HepG2 (cell line): ENCODE data around the gene FAM24B. TPM values are rescaled to one million over a fixed set of nuclear protein-coding genes. Genes with fewer than 3 reads are reported as not detected.

Experiments
- AHDC1 ChIP-seq: sonication (generic); formaldehyde crosslinking; IDR thresholded peaks from 2 replicates; pipeline ENCODE4 v1.5.1; 2020; ENCODE audit warnings: mild to moderate bottlenecking, missing genetic modification reagents, borderline replicate concordance
- ARID5B ChIP-seq: IDR thresholded peaks from 2 replicates; pipeline ENCODE4 v1.4.0; 2020; ENCODE audit warnings: mild to moderate bottlenecking, missing genetic modification reagents
- ARNT2 ChIP-seq: sonication (generic); formaldehyde crosslinking; IDR thresholded peaks from 2 replicates; pipeline ENCODE4 v1.8.0; 2022; ENCODE audit warnings: mild to moderate bottlenecking, low read depth, missing genetic modification reagents, moderate library complexity
- DDIT3 ChIP-seq: sonication (generic); formaldehyde crosslinking; IDR thresholded peaks from 2 replicates; pipeline ENCODE4 v1.4.0; 2020; ENCODE audit warnings: mild to moderate bottlenecking, missing genetic modification reagents
- KAT8 ChIP-seq: IDR thresholded peaks from 2 replicates; pipeline ENCODE4 v1.6.1; 2016; ENCODE audit warnings: missing genetic modification reagents, missing compliant biosample characterization
- PPARG ChIP-seq: conservative IDR thresholded peaks from 2 replicates; pipeline ENCODE4 v1.6.1; 2016; ENCODE audit warnings: missing biosample characterization, missing genetic modification reagents
- SOX6 ChIP-seq, 2 experiments: fragments of 450-650 bp in 1 of 2; sonication (generic) in 1 of 2; formaldehyde crosslinking in 1 of 2; IDR thresholded peaks; 2 replicates each; pipeline versions ENCODE4 v1.4.0 to v1.6.1; 2017 to 2020; ENCODE audit warnings: antibody characterized with exemption in 1 of 2, mild to moderate bottlenecking in 1 of 2, missing genetic modification reagents in 1 of 2
- TCF12 ChIP-seq, 2 experiments: fragments of 450-650 bp in 1 of 2; sonication (generic) in 1 of 2; formaldehyde crosslinking in 1 of 2; IDR thresholded peaks; 2 replicates each; pipeline versions ENCODE4 v1.6.1 to v1.8.0; 2017 to 2022; ENCODE audit warnings: antibody characterized with exemption in 1 of 2, mild to moderate bottlenecking in 1 of 2, missing genetic modification reagents in 1 of 2, moderate library complexity in 1 of 2
- THAP11 ChIP-seq: IDR thresholded peaks from 2 replicates; pipeline ENCODE4 v1.6.1; 2016; ENCODE audit warnings: missing biosample characterization, missing genetic modification reagents
- THAP7 ChIP-seq: sonication (generic); formaldehyde crosslinking; IDR thresholded peaks from 2 replicates; pipeline ENCODE4 v1.8.1; 2023; ENCODE audit warnings: mild to moderate bottlenecking, missing genetic modification reagents
- TIGD3 ChIP-seq: sonication (generic); formaldehyde crosslinking; IDR thresholded peaks from 2 replicates; pipeline ENCODE4 v1.5.1; 2020; ENCODE audit warnings: mild to moderate bottlenecking, missing genetic modification reagents, borderline replicate concordance
- ZNF143 ChIP-seq: sonication (generic); formaldehyde crosslinking; IDR thresholded peaks from 2 replicates; pipeline ENCODE4 v1.4.0; 2020; ENCODE audit warnings: missing genetic modification reagents
- ZNF33A ChIP-seq: sonication (generic); formaldehyde crosslinking; IDR thresholded peaks from 2 replicates; pipeline ENCODE4 v1.5.1; 2020; ENCODE audit warnings: missing genetic modification reagents, mild to moderate bottlenecking, moderate library complexity, borderline replicate concordance
- ZNF576 ChIP-seq: sonication (generic); formaldehyde crosslinking; IDR thresholded peaks from 2 replicates; pipeline ENCODE4 v1.4.0; 2020; ENCODE audit warnings: mild to moderate bottlenecking, missing genetic modification reagents
- ZNF768 ChIP-seq: sonication (generic); formaldehyde crosslinking; IDR thresholded peaks from 2 replicates; pipeline ENCODE4 v1.4.0; 2020; ENCODE audit warnings: missing genetic modification reagents
- ZNF878 ChIP-seq: sonication (generic); formaldehyde crosslinking; IDR thresholded peaks from 2 replicates; pipeline ENCODE4 v1.8.1; 2023; ENCODE audit warnings: mild to moderate bottlenecking, missing genetic modification reagents, moderate library complexity
- polyA plus RNA-seq, 8 experiments: library from polyadenylated mRNA; depleted of rRNA in 3 of 8; stranded (reverse) in 7 of 8; unstranded in 1 of 8; fragments of >200 nt; fragmentation: Illumina TruSeq in 4 of 8; extraction: Trizol in 4 of 8; gene quantifications; 2 replicates each; pipeline versions ENCODE4 v1.2.1 to v1.2.3, GENCODE V29; 2011 to 2016; ENCODE audit warnings: low read depth in 4 of 8, missing spikeins in 1 of 8, mixed read lengths in 1 of 8; ENCODE audit not compliant: insufficient read depth in 1 of 8
- total RNA-seq, 5 experiments: library from RNA; depleted of rRNA; stranded (reverse); fragments of >200 nt; fragmentation: Illumina TruSeq; extraction: Trizol; gene quantifications; 2 replicates each; pipeline ENCODE4 v1.2.3, GENCODE V29; 2016; ENCODE audit warnings: low read depth in 1 of 5

Gene FAM24B
- total and polyA plus RNA-seq, 2 of the 13 experiments (the other 11 are each of a cell fraction or from before 2014, with no cell fraction given): 1.9 to 3.0 TPM

- TF ChIP-seq ARID5B (peak; percentile 97), THAP7 (peak; percentile 98), DDIT3 (CRISPR knock-in tag) (peak; percentile 97), TCF12 (IDR thresholded peaks at IDR 0.05) (no peak), TCF12 (CRISPR knock-in tag; IDR thresholded peaks at IDR 0.05) (peak; percentile 99), TIGD3 (CRISPR knock-in tag) (peak; percentile 100), KAT8 (CRISPR knock-in tag) (peak; percentile 96), SOX6 (IDR thresholded peaks at IDR 0.05) (no peak), SOX6 (CRISPR knock-in tag; IDR thresholded peaks at IDR 0.05) (peak; percentile 79), ZNF143 (CRISPR knock-in tag) (peak; percentile 76), THAP11 (CRISPR knock-in tag) (peak; percentile 91), PPARG (peak; percentile 97), ZNF768 (CRISPR knock-in tag) (peak; percentile 90), AHDC1 (peak; percentile 89), ZNF33A (CRISPR knock-in tag) (peak; percentile 84; the same call in 1 of the 2 replicates), ZNF878 (CRISPR knock-in tag) (peak; percentile 100), ARNT2 (CRISPR knock-in tag) (peak; percentile 100), ZNF576 (CRISPR knock-in tag) (peak; percentile 92; the same call in 1 of the 2 replicates)
These were observed 32.6 kb upstream of the FAM24B start (continued) for GRCh38 chr10:122911889-122912484.
